WTC11 (cell line): ENCODE measurements around the gene ASTN2.

ENCODE experiments used
- CTCF ChIP-seq: fragments of 200-600 bp; IDR thresholded peaks from 2 replicates; pipeline ENCODE4 v1.8.0; 2022; ENCODE audit warnings: antibody characterized with exemption
- ZNF232 ChIP-seq: sonication (generic); formaldehyde crosslinking; IDR thresholded peaks from 2 replicates; pipeline ENCODE4 v1.8.0; 2022; ENCODE audit warnings: mild to moderate bottlenecking, missing genetic modification reagents

GRCh38 chr9:116842658-116843057, 572.2 kb downstream of the ASTN2 start:
- no peak for TF ChIP-seq ZNF232
- TF ChIP-seq CTCF: no peak
